HepG2 (cell line): ENCODE data around the gene HOXA6.

Experiments used
- CTCF ChIP-seq: sonication (generic); formaldehyde crosslinking; IDR thresholded peaks from 2 replicates; pipeline ENCODE4 v1.5.0; 2020; ENCODE audit warnings: mild to moderate bottlenecking, missing genetic modification reagents, moderate library complexity
- MTF2 ChIP-seq: sonication (generic); formaldehyde crosslinking; IDR thresholded peaks from 2 replicates; pipeline ENCODE4 v1.5.0; 2020; ENCODE audit warnings: missing genetic modification reagents, borderline replicate concordance
- ZNF138 ChIP-seq: sonication (generic); formaldehyde crosslinking; IDR thresholded peaks from 2 replicates; pipeline ENCODE4 v1.5.0; 2020; ENCODE audit warnings: mild to moderate bottlenecking, low read depth, missing genetic modification reagents

- no peak for TF ChIP-seq ZNF138 (CRISPR knock-in tag)
- no peak for TF ChIP-seq CTCF (CRISPR knock-in tag)
- no peak for TF ChIP-seq MTF2 (CRISPR knock-in tag)
These were observed 37.9 kb downstream of the HOXA6 start for GRCh38 chr7:27109466-27110185.
